Measurements from ENCODE around the gene POLR3C. TPM values are rescaled to one million over a fixed set of nuclear protein-coding genes. Genes with fewer than 3 reads are reported as not detected.

Gene POLR3C
- total RNA-seq, 1 donor from 2014 or later: 30.6 TPM

Small RNA genes lying within 50 kb of the gene (small RNA-seq; reads per million reads assigned to genes)
- not detected for gene MIR6736

Other genes with a start within 250 kb of the POLR3C start
- 36.3 TPM for gene GPR89A, start 216.2 kb upstream of the POLR3C start, total RNA-seq
- 0.82 TPM for gene PDZK1, start 116.8 kb upstream of the POLR3C start, total RNA-seq
- not detected for gene CD160, start 104.7 kb upstream of the POLR3C start, total RNA-seq
- gene RNF115, start 105 bp upstream of the POLR3C start, total RNA-seq: 26.5 TPM
- 2.4 TPM for gene NUDT17, start 21.4 kb downstream of the POLR3C start, total RNA-seq
- 6.1 TPM for gene PIAS3, start 34.9 kb downstream of the POLR3C start, total RNA-seq
- 0.82 TPM for gene ANKRD35, start 61.7 kb downstream of the POLR3C start, total RNA-seq
- 0.82 TPM for gene ITGA10, start 85.8 kb downstream of the POLR3C start, total RNA-seq
- 35.5 TPM for gene PEX11B, start 94.5 kb downstream of the POLR3C start, total RNA-seq
- gene RBM8A, start 103.3 kb downstream of the POLR3C start, total RNA-seq: 81.1 TPM
- 17.1 TPM for gene LIX1L, start 133.8 kb downstream of the POLR3C start, total RNA-seq
- gene ANKRD34A, start 140.4 kb downstream of the POLR3C start, total RNA-seq: 1.6 TPM
- 14.7 TPM for gene POLR3GL, start 140.5 kb downstream of the POLR3C start, total RNA-seq
- gene TXNIP, start 172.4 kb downstream of the POLR3C start, total RNA-seq: 125 TPM
- not detected for gene HJV, start 197.5 kb downstream of the POLR3C start, total RNA-seq